ENCODE data around the gene PRELID3B. TPM values are rescaled to one million over a fixed set of nuclear protein-coding genes. Genes with fewer than 3 reads are reported as not detected.

PRELID3B gene
- total RNA-seq, 1 experiment from 2014 or later = 137 TPM

DNA sequence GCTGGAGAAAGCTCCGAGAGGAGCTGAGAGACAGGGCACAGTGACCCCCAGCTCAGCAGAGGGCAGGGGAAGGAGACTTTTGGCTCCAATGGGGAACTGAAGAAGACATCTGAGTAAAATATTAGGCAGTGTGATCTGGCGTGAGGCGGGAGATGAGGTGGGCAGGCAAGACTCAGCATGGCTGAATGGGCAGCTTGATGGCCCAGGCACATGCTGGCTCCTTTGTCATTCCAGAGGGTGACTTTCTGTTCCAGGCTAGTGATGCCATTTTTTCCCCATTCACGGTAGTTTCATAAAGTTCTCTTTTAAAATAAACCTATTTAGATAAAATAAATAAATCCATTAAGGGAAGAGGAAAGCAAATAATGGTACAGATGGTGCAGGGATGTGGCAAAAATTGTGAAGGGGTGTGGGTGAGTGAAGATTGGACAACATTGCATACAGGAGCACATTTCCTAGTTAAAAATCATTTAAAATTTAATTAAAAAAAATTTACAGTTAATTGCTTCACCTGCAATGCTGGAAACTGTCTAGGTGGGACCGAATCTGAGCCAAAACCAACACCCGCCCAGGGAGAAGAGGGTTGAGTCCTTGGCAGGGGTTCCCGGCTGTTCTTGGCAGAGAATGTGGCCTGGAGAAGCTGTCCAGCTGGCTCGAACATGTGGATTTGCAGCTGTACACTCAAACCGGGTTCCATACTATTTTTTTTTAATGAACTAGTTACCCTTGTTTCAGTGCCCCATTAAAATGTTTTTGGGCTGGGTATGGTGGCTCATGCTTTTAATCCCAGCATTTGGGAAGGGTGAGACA, 41.7 kb upstream of the PRELID3B start:
- Histone ChIP-seq H3K27me3 (ENCODE audit: insufficient read depth, low read depth) (no peaks in the 10 kb centered on the region), H3K79me2 (ENCODE audit: low read depth) (no peaks in the 10 kb centered on the region), H3K36me3 (ENCODE audit: low read depth) (no peaks in the 10 kb centered on the region), H3K4me1 (replicated peaks; ENCODE audit: insufficient read depth) (peaks cover 17% of the 10 kb centered on the region), H3K9me3 (ENCODE audit: insufficient read depth, low read depth) (no peaks in the 10 kb centered on the region), H3K27ac (no peak overlapping the region), H3K9me2 (ENCODE audit: insufficient read depth) (no peaks in the 10 kb centered on the region), H4K20me1 (ENCODE audit: insufficient read depth) (no peaks in the 10 kb centered on the region), H2AFZ (no peak overlapping the region), H3K4me2 (no peak overlapping the region), H3K4me3 (no peak overlapping the region), H3F3A (ENCODE audit: insufficient read depth, low read depth) (peaks cover 11% of the 10 kb centered on the region; the same call in 1 of the 2 replicates)
- BruUV-seq (replicated peaks) = no TSS peak
- intact Hi-C loops (cut with micrococcal nuclease; ENCODE audit: unreplicated experiment) = no loop called here
- CTCF ChIA-PET = no interaction called here
- TF ChIP-seq EZH2 (IDR thresholded peaks at IDR 0.05; ENCODE audit: low read depth) = no peak
- TF ChIP-seq, protein P1, sequence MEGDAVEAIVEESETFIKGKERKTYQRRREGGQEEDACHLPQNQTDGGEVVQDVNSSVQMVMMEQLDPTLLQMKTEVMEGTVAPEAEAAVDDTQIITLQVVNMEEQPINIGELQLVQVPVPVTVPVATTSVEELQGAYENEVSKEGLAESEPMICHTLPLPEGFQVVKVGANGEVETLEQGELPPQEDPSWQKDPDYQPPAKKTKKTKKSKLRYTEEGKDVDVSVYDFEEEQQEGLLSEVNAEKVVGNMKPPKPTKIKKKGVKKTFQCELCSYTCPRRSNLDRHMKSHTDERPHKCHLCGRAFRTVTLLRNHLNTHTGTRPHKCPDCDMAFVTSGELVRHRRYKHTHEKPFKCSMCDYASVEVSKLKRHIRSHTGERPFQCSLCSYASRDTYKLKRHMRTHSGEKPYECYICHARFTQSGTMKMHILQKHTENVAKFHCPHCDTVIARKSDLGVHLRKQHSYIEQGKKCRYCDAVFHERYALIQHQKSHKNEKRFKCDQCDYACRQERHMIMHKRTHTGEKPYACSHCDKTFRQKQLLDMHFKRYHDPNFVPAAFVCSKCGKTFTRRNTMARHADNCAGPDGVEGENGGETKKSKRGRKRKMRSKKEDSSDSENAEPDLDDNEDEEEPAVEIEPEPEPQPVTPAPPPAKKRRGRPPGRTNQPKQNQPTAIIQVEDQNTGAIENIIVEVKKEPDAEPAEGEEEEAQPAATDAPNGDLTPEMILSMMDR (conservative IDR thresholded peaks at IDR 0.05) = no peak
- DNase-seq = peak in 1 of 2 experiments; percentile 6
- POLR2A ChIA-PET (ENCODE audit: unreplicated experiment) = no interaction called here

DNA sequence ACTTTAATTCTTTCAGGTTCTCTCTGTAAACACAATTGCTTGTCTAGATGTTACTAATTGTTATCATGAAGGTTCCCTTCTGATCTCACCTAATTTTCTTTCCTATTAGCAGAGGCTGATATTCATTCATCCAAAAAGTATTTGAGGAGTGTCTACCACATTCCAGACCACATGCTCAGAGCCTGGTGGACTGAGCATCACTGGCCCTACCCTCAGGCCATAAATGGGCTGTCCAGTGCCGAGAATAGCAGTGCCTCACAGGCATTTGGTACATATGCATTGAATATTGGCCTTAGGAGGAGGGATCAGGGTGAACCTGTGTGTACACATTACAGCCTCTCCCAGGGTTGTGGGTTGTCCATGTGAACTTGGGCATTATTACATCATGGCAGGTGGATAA, 40.4 kb upstream of the PRELID3B start:
- CTCF ChIA-PET = no interaction called here
- H2AFZ ChIP-seq = no peak overlapping the region
- BruUV-seq (replicated peaks) = no TSS peak
- H4K20me1 ChIP-seq (ENCODE audit: insufficient read depth) = no peaks in the 10 kb centered on the region
- DNase-seq = peak; percentile 78 to 96
- H3K4me1 ChIP-seq (replicated peaks; ENCODE audit: insufficient read depth) = peaks cover 27% of the 10 kb centered on the region
- H3K27ac ChIP-seq = peak overlapping the region; percentile 69
- H3F3A ChIP-seq (ENCODE audit: insufficient read depth, low read depth) = peaks cover 17% of the 10 kb centered on the region; the same call in 1 of the 2 replicates
- H3K27me3 ChIP-seq (ENCODE audit: insufficient read depth, low read depth) = no peaks in the 10 kb centered on the region
- peak overlapping the region; percentile 39 for H3K4me2 ChIP-seq
- no peaks in the 10 kb centered on the region for H3K9me3 ChIP-seq (ENCODE audit: insufficient read depth, low read depth)
- H3K36me3 ChIP-seq (ENCODE audit: low read depth) = no peaks in the 10 kb centered on the region
- H3K9me2 ChIP-seq (ENCODE audit: insufficient read depth) = no peaks in the 10 kb centered on the region
- TF ChIP-seq, protein P1 (conservative IDR thresholded peaks at IDR 0.05) = no peak
- no peak for TF ChIP-seq EZH2 (IDR thresholded peaks at IDR 0.05; ENCODE audit: low read depth)
- intact Hi-C loops (cut with micrococcal nuclease; ENCODE audit: unreplicated experiment) = loop anchor here (2.0 kb wide), 2 partner anchors 18 to 72 kb away; no protein-coding TSS in a partner anchor
- H3K4me3 ChIP-seq = no peak overlapping the region
- no peaks in the 10 kb centered on the region for H3K79me2 ChIP-seq (ENCODE audit: low read depth)
- POLR2A ChIA-PET (ENCODE audit: unreplicated experiment) = interaction anchor here (0.6 to 0.7 kb wide), 2 partner anchors 19 to 749 kb away, joined by 5 to 8 read pairs; no protein-coding TSS in a partner anchor

DNA sequence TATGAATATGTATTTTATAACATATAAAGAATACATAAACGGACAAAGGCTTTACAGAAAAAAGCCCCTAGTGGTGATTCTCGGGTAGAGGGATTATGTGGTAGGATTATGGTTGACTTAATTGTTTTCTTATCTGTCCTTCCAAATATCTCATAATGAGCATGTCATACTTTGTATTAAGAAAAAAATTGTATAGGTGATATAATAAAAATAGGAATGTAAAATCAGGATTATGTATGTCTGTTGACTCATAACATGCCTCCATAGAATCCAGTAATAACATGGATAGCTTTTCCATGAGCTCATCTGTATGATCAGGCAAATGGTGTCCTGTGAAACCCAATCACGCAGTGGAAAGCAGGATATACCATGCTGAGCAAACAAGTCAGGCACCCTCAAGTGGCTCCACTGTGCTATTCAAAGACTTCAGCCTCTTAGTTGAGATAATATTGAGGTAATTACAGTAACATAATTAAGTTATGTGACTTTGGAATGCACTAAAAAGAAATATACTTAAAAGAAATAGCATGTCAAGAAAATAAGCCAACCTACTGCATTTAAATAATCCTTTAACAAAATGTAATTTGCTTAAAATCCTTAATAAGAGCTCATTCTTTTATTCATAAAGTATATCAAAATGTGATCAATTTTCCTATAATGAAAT, 39.6 kb upstream of the PRELID3B start:
- TSS peak; percentile 49 for BruUV-seq (replicated peaks)

More for the DNA sequence above, 39.6 kb upstream of the PRELID3B start:
- H3K4me1 ChIP-seq (replicated peaks; ENCODE audit: insufficient read depth) = peaks cover 33% of the 10 kb centered on the region
- H3K9me2 ChIP-seq (ENCODE audit: insufficient read depth) = no peaks in the 10 kb centered on the region
- peak in 1 of 2 experiments; percentile 61 for DNase-seq
- ChIA-PET POLR2A (ENCODE audit: unreplicated experiment) (interaction anchor here (0.6 to 0.7 kb wide), 2 partner anchors 18 to 748 kb away, joined by 5 to 8 read pairs; no protein-coding TSS in a partner anchor), CTCF (no interaction called here)
- no peaks in the 10 kb centered on the region for H4K20me1 ChIP-seq (ENCODE audit: insufficient read depth)
- intact Hi-C loops (cut with micrococcal nuclease; ENCODE audit: unreplicated experiment) = loop anchor here (2.0 kb wide), 2 partner anchors 17 to 71 kb away; no protein-coding TSS in a partner anchor
- H3K27ac ChIP-seq = peak overlapping the region; percentile 69
- TF ChIP-seq, protein P1 (conservative IDR thresholded peaks at IDR 0.05) = peak; percentile 42
- TF ChIP-seq EZH2 (IDR thresholded peaks at IDR 0.05; ENCODE audit: low read depth) = no peak
- no peaks in the 10 kb centered on the region for H3K27me3 ChIP-seq (ENCODE audit: insufficient read depth, low read depth)
- no peak overlapping the region for H3K4me3 ChIP-seq
- H3K36me3 ChIP-seq (ENCODE audit: low read depth) = no peaks in the 10 kb centered on the region
- H3K79me2 ChIP-seq (ENCODE audit: low read depth) = no peaks in the 10 kb centered on the region
- peaks cover 21% of the 10 kb centered on the region; the same call in 1 of the 2 replicates for H3F3A ChIP-seq (ENCODE audit: insufficient read depth, low read depth)
- peak overlapping the region; percentile 39 for H3K4me2 ChIP-seq
- H3K9me3 ChIP-seq (ENCODE audit: insufficient read depth, low read depth) = no peaks in the 10 kb centered on the region
- no peak overlapping the region for H2AFZ ChIP-seq

Measured in PC-9 (cell line).